ENCODE measurements around the gene GDF2.

GDF2 gene

DNA sequence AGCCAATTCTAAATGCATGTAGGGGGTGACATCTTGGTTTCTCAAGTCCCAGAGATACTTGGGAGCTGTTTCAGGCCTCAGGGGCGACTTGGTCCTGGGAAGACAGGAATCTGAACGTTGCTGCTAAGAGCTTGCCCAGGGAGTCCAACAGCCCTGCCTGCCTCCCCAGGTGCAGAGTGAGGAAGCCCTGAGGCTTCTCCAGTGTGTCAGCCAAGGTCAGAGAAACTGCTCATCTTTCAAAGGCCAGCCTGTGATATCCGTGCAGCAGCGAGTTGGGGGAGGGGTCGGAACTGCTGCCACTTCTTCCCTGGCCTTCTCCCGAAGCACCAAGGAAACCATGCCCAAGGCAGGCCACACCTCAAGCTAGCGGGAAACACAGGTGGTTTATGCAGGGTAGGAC, 9.7 kb downstream of the GDF2 start:
- DNase-seq (ENCODE audit: low read depth in 2 of 3, low spot score in 1 of 3) = no peak

GRCh38 chr10:47332371-47332770, 10.1 kb downstream of the GDF2 start:
- DNase-seq (ENCODE audit: low read depth in 2 of 3, low spot score in 1 of 3) = no peak

GRCh38 chr10:47332946-47333345, 10.7 kb downstream of the GDF2 start:
- DNase-seq (ENCODE audit: low read depth in 2 of 3, low spot score in 1 of 3) = no peak

DNA sequence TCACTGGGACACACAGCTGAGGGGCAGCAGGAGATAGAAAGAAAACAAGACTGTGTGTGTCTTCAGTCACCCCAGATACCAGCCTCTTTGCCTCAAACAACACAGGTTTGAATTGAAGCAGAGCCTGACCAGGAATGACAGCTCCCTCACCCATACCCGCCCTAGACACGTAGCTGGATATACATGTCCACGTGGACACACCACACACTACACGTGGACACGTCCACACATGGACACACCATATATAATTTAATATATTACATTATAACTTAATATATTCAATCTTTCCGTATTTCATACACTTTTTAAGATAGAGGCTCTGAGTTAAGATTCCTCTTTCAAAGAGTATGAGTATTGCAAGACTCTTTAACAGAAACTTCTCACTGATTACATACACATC, 11.3 kb downstream of the GDF2 start:
- no peak for DNase-seq (ENCODE audit: low read depth in 2 of 3, low spot score in 1 of 3)

- DNase-seq (ENCODE audit: low read depth in 2 of 3, low spot score in 1 of 3) = no peak
Measured at GRCh38 chr10:47334466-47335295, 12.4 kb downstream of the GDF2 start.

GRCh38 chr10:47335906-47336305, 13.7 kb downstream of the GDF2 start:
- no peak for DNase-seq (ENCODE audit: low read depth in 2 of 3, low spot score in 1 of 3)

GRCh38 chr10:47336387-47337134, 14.3 kb downstream of the GDF2 start:
- DNase-seq (ENCODE audit: low read depth in 2 of 3, low spot score in 1 of 3) = no peak

GRCh38 chr10:47337310-47337709, 15.1 kb downstream of the GDF2 start:
- no peak for DNase-seq (ENCODE audit: low read depth in 2 of 3, low spot score in 1 of 3)

GRCh38 chr10:47339186-47339735, 17.0 kb downstream of the GDF2 start:
- DNase-seq (ENCODE audit: low read depth in 2 of 3, low spot score in 1 of 3) = no peak

DNA sequence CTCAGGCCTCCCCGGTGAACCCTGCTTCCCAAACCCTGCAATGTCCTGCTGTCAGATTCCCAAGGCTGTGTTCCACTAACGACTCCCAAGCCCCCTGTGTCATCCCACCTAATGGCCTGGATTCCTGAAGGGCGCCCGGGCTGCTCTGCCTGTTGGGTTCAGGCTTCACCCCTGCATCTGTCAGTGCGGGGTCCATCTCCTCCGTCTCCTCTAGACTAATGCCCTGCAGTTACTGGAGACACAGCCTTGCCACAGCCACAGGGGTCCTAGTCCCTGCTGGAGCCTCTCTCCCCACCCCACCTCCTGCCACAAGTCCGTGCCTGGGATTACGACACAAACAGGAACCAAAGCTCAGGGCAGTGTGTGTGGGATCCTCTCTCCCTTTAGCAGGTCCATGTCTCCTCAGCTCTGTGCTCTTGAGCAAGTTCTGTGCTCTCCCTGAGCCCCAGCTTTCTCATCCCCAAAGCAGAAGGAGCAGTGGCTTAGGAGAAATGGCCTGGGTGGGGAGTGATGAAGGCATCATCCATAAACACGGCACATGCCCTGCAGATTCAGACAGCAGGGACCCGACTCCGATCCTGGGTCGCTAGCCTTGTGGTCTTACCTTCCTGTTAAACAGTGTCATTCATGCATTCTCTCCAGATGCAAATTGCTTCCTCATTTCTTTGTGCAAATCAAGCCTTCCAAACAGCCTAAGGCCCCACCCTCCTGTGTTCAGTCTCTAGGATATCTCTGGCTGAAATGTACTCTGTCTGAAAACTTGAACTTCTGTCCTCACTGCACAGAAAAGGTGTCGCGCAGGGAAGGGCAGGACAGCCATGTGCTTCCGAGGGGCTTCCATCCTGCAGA, 17.7 kb downstream of the GDF2 start:
- DNase-seq (ENCODE audit: low read depth in 2 of 3, low spot score in 1 of 3) = no peak

DNA sequence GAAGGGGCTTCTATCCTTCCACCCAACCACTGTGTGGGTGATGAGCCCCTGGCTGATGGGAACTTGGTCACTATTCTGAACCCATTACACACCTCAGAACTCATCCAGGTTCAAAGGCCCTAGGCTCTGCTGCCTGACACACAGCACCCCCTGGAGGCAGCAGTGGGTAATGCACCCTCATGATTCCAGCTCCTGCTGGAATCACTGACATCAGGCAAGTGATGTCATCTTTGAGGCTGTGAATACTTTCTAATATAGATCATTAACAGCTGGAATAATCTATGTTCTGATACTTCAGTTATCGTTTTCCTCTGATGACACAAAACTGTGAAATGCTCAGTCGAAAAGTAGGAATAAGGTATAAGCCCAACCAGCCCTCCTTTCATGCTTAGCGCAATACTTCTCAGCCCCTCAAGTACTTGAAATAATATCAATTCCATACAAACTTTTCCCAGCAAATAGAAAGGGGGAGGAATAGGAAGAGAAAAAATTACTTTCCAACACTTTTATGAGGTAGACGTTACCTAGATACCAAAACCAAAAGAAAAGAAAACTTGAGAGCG, 18.4 kb downstream of the GDF2 start:
- peak; percentile 55 to 75 (median 62) for DNase-seq (ENCODE audit: low read depth in 2 of 3, low spot score in 1 of 3)

GRCh38 chr10:47344996-47345870, 23.0 kb downstream of the GDF2 start:
- DNase-seq (ENCODE audit: low read depth in 2 of 3, low spot score in 1 of 3) = no peak

- DNase-seq (ENCODE audit: low read depth in 2 of 3, low spot score in 1 of 3) = no peak
Measured at GRCh38 chr10:47346581-47347302, 24.5 kb downstream of the GDF2 start.

DNA sequence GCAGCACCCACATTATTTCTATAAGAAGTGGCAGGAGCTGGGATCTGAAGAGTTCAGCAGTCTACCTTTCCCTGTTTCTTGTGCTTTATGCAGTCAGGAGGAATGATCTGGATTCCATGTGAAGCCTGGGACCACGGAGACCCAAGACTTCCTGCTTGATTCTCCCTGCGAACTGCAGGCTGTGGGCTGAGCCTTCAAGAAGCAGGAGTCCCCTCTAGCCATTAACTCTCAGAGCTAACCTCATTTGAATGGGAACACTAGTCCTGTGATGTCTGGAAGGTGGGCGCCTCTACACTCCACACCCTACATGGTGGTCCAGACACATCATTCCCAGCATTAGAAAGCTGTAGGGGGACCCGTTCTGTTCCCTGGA, 25.0 kb downstream of the GDF2 start:
- no peak for DNase-seq (ENCODE audit: low read depth in 2 of 3, low spot score in 1 of 3)

DNA sequence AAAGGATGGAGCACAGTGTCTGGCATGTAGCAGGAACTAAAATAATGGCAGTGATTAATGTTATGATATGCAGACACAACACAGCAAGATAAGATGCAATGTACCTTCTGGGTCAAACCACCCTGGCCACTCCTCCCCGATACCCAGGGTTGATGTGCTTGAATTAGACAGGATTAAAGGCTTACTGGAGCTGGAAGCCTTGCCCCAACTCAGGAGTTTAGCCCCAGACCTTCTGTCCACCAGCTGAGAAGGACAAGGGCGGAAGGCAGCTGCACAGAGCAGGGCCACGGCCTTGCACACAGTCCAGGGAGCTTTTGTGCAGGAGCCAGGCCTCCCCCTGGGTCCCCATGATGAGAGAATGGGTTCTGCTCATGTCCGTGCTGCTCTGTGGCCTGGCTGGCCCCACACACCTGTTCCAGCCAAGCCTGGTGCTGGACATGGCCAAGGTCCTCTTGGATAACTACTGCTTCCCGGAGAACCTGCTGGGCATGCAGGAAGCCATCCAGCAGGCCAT, 25.9 kb downstream of the GDF2 start, which contains the start of gene RBP3:
RBP3 (plus strand) TSS at position 226 of the 514 bp plus-strand sequence; CDS start at position 348, 122 bp downstream.
- no peak for DNase-seq (ENCODE audit: low read depth in 2 of 3, low spot score in 1 of 3)

DNA sequence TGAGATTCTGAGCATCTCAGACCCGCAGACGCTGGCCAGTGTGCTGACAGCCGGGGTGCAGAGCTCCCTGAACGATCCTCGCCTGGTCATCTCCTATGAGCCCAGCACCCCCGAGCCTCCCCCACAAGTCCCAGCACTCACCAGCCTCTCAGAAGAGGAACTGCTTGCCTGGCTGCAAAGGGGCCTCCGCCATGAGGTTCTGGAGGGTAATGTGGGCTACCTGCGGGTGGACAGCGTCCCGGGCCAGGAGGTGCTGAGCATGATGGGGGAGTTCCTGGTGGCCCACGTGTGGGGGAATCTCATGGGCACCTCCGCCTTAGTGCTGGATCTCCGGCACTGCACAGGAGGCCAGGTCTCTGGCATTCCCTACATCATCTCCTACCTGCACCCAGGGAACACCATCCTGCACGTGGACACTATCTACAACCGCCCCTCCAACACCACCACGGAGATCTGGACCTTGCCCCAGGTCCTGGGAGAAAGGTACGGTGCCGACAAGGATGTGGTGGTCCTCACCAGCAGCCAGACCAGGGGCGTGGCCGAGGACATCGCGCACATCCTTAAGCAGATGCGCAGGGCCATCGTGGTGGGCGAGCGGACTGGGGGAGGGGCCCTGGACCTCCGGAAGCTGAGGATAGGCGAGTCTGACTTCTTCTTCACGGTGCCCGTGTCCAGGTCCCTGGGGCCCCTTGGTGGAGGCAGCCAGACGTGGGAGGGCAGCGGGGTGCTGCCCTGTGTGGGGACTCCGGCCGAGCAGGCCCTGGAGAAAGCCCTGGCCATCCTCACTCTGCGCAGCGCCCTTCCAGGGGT, 26.6 kb downstream of the GDF2 start:
- no peak for DNase-seq (ENCODE audit: low read depth in 2 of 3, low spot score in 1 of 3)

- DNase-seq (ENCODE audit: low read depth in 2 of 3, low spot score in 1 of 3) = no peak
Measured at GRCh38 chr10:47349516-47349915, 27.3 kb downstream of the GDF2 start.

GRCh38 chr10:47349941-47350371, 27.7 kb downstream of the GDF2 start:
- no peak for DNase-seq (ENCODE audit: low read depth in 2 of 3, low spot score in 1 of 3)

Data from stimulated activated CD4-positive, alpha-beta T cell treated with anti-CD3 and anti-CD28 coated beads, Interleukin-12 subunit alpha, Interleukin-12 subunit beta, amount 100 ng/mL, for 48 hours (primary cell).